ENCODE measurements around the gene TNIK. TPM values are rescaled to one million over a fixed set of nuclear protein-coding genes. Genes with fewer than 3 reads are reported as not detected.

Gene TNIK
- total RNA-seq, 4 donors from 2014 or later = 1.5 to 20.3 (median 7.7) TPM

- no peaks in the 10 kb centered on the region for H3K4me1 ChIP-seq
- TF ChIP-seq POLR2A (IDR thresholded peaks at IDR 0.05) = no peak
- TF ChIP-seq, protein P1, sequence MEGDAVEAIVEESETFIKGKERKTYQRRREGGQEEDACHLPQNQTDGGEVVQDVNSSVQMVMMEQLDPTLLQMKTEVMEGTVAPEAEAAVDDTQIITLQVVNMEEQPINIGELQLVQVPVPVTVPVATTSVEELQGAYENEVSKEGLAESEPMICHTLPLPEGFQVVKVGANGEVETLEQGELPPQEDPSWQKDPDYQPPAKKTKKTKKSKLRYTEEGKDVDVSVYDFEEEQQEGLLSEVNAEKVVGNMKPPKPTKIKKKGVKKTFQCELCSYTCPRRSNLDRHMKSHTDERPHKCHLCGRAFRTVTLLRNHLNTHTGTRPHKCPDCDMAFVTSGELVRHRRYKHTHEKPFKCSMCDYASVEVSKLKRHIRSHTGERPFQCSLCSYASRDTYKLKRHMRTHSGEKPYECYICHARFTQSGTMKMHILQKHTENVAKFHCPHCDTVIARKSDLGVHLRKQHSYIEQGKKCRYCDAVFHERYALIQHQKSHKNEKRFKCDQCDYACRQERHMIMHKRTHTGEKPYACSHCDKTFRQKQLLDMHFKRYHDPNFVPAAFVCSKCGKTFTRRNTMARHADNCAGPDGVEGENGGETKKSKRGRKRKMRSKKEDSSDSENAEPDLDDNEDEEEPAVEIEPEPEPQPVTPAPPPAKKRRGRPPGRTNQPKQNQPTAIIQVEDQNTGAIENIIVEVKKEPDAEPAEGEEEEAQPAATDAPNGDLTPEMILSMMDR (IDR thresholded peaks at IDR 0.05) = no peak
- H3K27ac ChIP-seq = no peak overlapping the region
These were observed 101.4 kb downstream of the TNIK start for GRCh38 chr3:171358881-171359198.

GRCh38 chr3:171358181-171358880 is 101.9 kb downstream of the TNIK start:
- Histone ChIP-seq H3K4me1 (no peaks in the 10 kb centered on the region), H3K4me3 (no peak overlapping the region), H3K36me3 (no peaks in the 10 kb centered on the region), H3K9me3 (no peaks in the 10 kb centered on the region), H3K27ac (no peak overlapping the region), H3K27me3 (no peaks in the 10 kb centered on the region)
- intact Hi-C loops (cut with DNase I; ENCODE audit: low total_unique reads) = no loop called here
- no peak for DNase-seq
- TF ChIP-seq, protein P1 (IDR thresholded peaks at IDR 0.05) = no peak
- TF ChIP-seq POLR2A (IDR thresholded peaks at IDR 0.05) = no peak

More at GRCh38 chr3:171358881-171359198, 101.4 kb downstream of the TNIK start:
- Histone ChIP-seq H3K36me3 (no peaks in the 10 kb centered on the region), H3K4me3 (no peak overlapping the region), H3K9me3 (no peaks in the 10 kb centered on the region), H3K27me3 (no peaks in the 10 kb centered on the region)
- intact Hi-C loops (cut with DNase I; ENCODE audit: low total_unique reads) = no loop called here
- DNase-seq = no peak

DNA sequence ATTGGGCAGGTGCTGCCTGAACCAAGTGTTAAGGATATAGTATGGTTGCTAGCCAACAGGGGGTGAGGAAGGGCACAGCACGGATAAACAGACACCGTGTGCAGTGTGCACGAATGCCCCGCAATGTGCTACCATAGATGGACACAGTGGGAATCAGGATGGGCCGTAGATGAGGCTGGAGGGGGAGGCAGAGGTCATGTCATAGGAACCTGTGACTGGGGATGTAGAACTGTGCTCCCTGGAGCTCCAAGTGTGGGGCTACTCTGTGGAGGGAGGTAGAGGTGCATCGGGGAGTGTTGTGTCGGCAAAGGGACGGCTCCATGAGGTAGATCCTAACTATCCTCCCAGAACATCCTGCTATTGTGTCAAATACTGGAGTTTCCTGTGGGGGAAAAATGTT is 102.5 kb downstream of the TNIK start:
- Histone ChIP-seq H3K27ac (no peak overlapping the region), H3K4me1 (no peaks in the 10 kb centered on the region), H3K9me3 (no peaks in the 10 kb centered on the region), H3K4me3 (no peak overlapping the region), H3K36me3 (no peaks in the 10 kb centered on the region), H3K27me3 (no peaks in the 10 kb centered on the region)
- intact Hi-C loops (cut with DNase I; ENCODE audit: low total_unique reads) = no loop called here
- no peak for DNase-seq
- TF ChIP-seq POLR2A (IDR thresholded peaks at IDR 0.05) = no peak
- TF ChIP-seq, protein P1 (IDR thresholded peaks at IDR 0.05) = no peak

DNA sequence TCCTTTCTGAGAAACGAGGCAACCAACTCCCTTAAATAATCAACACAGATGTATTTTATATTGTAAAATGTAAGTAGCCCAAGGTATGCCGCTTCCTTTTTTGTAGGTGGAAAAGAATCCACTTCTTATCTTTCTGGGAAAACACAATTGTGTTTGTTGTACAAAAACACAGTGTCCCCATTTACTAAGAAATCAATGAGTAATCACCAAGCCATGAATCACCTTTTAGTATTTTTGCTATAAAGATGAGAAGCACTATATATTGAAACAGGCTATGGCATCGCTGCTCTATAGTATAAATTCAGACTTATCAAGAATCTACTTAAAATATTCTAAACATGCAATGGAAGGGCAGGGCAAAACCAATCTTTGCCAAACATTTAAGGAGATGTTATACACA is 104.0 kb downstream of the TNIK start:
- TF ChIP-seq POLR2A (IDR thresholded peaks at IDR 0.05) = no peak
- TF ChIP-seq, protein P1 (IDR thresholded peaks at IDR 0.05) = no peak
- no peaks in the 10 kb centered on the region for H3K4me1 ChIP-seq
- no peak overlapping the region for H3K4me3 ChIP-seq
- no peak for DNase-seq
- H3K27me3 ChIP-seq = no peaks in the 10 kb centered on the region
- no peaks in the 10 kb centered on the region for H3K9me3 ChIP-seq
- no peaks in the 10 kb centered on the region for H3K36me3 ChIP-seq
- no peak overlapping the region for H3K27ac ChIP-seq
- intact Hi-C loops (cut with DNase I; ENCODE audit: low total_unique reads) = no loop called here

- TF ChIP-seq POLR2A (IDR thresholded peaks at IDR 0.05) = no peak
- TF ChIP-seq, protein P1 (IDR thresholded peaks at IDR 0.05) = no peak
- intact Hi-C loops (cut with DNase I; ENCODE audit: low total_unique reads) = no loop called here
- Histone ChIP-seq H3K27me3 (no peaks in the 10 kb centered on the region), H3K36me3 (no peaks in the 10 kb centered on the region), H3K27ac (peak overlapping the region in 1 of 2 donors; percentile 24), H3K9me3 (no peaks in the 10 kb centered on the region), H3K4me1 (no peaks in the 10 kb centered on the region), H3K4me3 (no peak overlapping the region)
- no peak for DNase-seq
These were observed 105.3 kb downstream of the TNIK start for GRCh38 chr3:171354706-171355582.

Measured in uterus (tissue), 4 donors.